NCI-H1048 (cell line): ENCODE measurements around the gene ENTPD1.
A peak's percentile ranks its signal among the peaks of the same experiment; 100 is the strongest.
"Not testable (repeated sequence)": the region's sequence is repeated elsewhere in the genome, so short reads cannot be mapped to it uniquely, and the experiment has no call there.

ENCODE experiments used
- DNase-seq: peaks from one replicate; lab custom pipeline; 2025; lab: John Stamatoyannopoulos, UW

Gene ENTPD1

GRCh38 chr10:95865814-95866466 lies 110.0 kb downstream of the ENTPD1 start:
- no peak for DNase-seq

GRCh38 chr10:95866467-95866842 lies 110.5 kb downstream of the ENTPD1 start:
- no peak for DNase-seq

GRCh38 chr10:95867866-95868265 lies 111.9 kb downstream of the ENTPD1 start:
- no peak for DNase-seq

GRCh38 chr10:95872158-95872711 lies 116.3 kb downstream of the ENTPD1 start:
- DNase-seq, result no peak

- no peak for DNase-seq
These were observed 117.2 kb downstream of the ENTPD1 start for GRCh38 chr10:95873139-95873538.

- DNase-seq, result no peak
These were observed 117.7 kb downstream of the ENTPD1 start for GRCh38 chr10:95873651-95874050.

GRCh38 chr10:95874783-95875182 lies 118.8 kb downstream of the ENTPD1 start:
- DNase-seq, result not testable (repeated sequence)

- DNase-seq, result no peak
These were observed 120.8 kb downstream of the ENTPD1 start for GRCh38 chr10:95876756-95877155.

- DNase-seq, result no peak
These were observed 121.9 kb downstream of the ENTPD1 start for GRCh38 chr10:95877881-95878280.

GRCh38 chr10:95880704-95881103 lies 124.7 kb downstream of the ENTPD1 start:
- DNase-seq, result no peak

GRCh38 chr10:95881316-95881715 lies 125.4 kb downstream of the ENTPD1 start:
- no peak for DNase-seq

- no peak for DNase-seq
These were observed 133.9 kb downstream of the ENTPD1 start for GRCh38 chr10:95889830-95890229.

GRCh38 chr10:95896071-95896850 lies 140.3 kb downstream of the ENTPD1 start:
- no peak for DNase-seq

- DNase-seq, result not testable (repeated sequence)
These were observed 150.1 kb downstream of the ENTPD1 start for GRCh38 chr10:95905897-95906580.

GRCh38 chr10:95906677-95907455 lies 150.9 kb downstream of the ENTPD1 start:
- DNase-seq, result no peak

GRCh38 chr10:95907456-95908253 lies 151.7 kb downstream of the ENTPD1 start, which contains the start of gene CC2D2B:
CC2D2B (plus strand) TSS chr10:95907975; CDS start chr10:95911324, 3,349 bp downstream.
- DNase-seq, result peak; percentile 1

- no peak for DNase-seq
These were observed 152.5 kb downstream of the ENTPD1 start for GRCh38 chr10:95908450-95908849.

- DNase-seq, result no peak
These were observed 153.6 kb downstream of the ENTPD1 start for GRCh38 chr10:95909561-95909960.

GRCh38 chr10:95916039-95916438 lies 160.1 kb downstream of the ENTPD1 start:
- DNase-seq, result not testable (repeated sequence)
